ENCODE results near the gene KDM4B.
"Not testable (repeated sequence)": the region's sequence is repeated elsewhere in the genome, so short reads cannot be mapped to it uniquely, and the experiment has no call there.

The KDM4B gene

DNA sequence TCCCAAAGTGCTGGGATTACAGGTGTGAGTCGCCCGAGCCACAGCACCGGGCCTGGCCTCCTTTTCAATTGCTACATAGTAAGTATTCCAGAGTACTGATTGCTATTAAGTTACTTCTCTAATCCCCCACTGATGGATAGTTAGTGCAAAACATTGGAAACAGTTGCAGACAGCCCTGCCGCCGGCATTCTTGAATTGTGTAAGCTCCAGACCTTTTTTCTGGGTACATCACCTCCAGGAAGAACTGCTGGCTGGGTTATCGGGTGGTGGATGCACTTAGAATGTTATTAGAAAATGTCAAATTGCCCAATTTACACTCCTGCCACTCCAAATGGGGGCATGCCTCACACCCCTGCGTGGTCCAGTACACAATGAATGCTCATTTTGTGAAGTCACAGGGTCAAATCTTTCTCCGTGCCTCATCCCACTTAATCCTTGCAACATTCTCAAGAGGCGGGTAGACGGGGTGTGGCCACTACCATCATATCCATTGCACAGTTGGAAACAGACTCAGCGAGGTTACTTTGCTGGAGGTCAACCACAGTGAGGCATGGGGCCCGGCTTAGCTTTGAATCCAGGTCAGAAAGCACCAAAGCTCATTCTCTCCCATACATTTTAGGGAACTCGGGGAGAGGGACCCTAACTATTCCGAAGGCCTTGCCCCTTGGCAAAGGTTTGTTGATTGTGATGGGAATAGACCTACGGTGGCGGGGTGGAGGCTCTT lies 1.0 kb upstream of the KDM4B start:
- DNase-seq (ENCODE audit: low read depth in 2 of 2): no peak

DNA sequence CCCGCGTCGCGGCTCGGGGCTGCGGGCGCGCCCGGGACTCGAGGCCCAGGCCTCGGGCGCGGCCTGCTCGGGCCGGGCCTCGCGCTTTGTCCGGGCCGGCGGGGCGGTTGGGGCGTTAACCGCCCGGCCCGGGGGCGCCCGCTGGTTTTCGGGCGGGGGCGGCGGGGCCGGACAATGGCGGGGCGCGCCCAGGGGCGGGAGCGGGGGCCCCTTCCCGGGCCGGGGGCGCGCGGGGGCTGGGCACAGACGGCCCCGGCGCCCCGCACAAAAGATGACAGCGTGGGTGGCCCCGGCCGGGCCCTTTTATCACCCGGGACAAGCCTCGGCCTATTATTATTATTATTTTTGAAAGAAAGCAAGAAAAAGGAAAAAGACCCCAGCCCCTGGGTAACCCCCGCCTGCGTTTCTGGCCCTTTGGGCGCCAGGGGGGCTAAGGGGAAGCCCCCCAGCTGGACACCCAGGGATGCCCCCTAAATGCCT lies 419 bp downstream of the KDM4B start:
- DNase-seq (ENCODE audit: low read depth in 2 of 2): no peak

DNA sequence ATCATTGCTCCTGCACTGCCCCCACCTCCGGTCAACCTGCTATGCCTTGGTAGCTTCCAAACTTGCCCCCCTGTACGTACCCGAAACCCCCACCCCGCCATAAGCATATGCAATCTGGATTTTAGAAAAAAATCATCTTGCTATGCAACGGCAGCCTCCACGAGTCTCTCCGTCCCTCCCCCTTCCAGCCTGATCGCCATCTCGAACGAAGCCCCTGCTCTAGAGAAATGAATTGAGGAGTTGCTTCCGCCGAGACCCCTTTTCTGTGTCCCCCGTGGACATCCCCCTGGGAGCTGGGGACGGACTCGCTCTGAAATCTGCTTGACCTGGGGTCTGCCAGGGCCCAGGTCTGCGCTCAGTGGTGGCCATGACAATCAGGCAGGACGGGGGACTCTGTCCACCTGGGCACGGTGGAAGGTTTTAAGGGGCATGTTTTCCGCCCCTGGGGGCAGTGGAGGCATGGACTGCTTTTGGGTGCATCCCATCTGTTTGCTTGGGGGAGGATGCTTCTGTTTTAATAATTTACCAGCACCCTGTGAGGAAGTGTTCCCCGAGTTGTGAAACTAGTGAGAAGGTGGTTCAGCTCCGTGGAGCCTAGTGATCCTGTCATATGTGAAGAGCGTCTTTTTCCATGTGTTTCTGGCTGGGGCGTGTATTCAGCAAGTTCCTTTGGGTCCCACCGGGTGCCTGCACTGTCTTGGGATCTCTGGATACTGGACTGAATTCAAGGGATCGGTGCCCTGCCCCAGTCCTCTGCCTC lies 1.0 kb downstream of the KDM4B start:
- no peak for DNase-seq (ENCODE audit: low read depth in 2 of 2)

DNA sequence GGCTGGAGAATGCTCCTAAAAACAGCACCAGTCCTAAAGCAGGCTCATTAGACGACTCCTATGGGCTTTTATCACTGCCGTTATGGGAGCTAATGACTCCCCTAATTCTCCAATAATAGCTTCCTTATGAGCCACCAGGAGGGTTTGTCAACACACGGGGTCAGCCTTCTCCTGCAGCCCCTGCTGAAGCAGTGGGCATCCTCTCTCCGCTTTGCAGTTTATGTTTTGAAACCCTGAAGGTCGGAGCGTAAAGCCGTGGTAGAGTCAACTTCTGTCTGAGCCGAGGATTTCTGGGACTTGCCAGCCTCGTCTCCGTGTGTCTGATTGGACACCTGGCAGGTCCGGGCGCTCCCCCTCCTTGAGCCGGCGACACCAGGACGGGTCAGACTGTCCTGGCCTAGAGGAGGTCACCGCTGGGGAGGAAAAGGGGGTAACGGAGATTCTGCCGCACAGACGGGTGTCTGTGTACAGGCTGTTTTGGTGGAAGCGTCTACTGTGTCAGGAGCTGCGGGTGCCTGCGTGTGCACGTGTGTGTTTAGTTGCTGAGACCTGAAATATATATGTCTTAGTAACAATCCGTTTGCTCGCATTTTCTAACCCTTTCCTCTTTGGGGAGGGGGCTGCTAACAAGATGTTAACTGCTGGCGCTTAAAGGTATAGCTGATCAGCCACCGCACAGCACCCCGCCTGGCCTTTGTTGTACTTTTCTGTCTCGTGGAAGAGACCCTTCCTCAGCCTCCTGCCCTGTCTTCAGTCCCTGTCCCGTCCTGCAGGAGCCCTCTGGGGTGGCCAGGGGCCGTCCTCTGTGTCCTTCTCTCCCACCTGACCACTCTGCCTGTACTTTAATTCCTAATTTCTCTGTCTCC lies 1.9 kb downstream of the KDM4B start:
- DNase-seq (ENCODE audit: low read depth in 2 of 2): no peak

DNA sequence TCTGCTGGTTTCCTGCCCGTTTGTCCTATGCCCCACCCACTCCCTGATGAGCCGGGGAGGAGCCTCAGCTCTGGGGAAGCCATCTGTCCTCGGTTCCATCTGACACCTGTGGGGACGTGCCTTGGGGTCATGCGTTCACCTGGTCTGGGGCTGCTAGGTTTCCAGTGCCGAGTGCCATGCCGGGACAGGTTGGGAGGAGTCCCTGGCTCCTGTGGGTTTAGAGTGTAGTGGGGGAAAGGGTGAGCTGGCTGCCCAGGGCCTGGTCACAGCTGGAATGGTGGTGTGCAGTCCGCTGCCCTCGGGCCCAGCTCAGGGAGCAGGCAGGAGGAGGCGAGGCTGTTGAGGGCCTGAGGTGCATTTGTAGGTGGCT lies 2.5 kb downstream of the KDM4B start:
- no peak for DNase-seq (ENCODE audit: low read depth in 2 of 2)

DNA sequence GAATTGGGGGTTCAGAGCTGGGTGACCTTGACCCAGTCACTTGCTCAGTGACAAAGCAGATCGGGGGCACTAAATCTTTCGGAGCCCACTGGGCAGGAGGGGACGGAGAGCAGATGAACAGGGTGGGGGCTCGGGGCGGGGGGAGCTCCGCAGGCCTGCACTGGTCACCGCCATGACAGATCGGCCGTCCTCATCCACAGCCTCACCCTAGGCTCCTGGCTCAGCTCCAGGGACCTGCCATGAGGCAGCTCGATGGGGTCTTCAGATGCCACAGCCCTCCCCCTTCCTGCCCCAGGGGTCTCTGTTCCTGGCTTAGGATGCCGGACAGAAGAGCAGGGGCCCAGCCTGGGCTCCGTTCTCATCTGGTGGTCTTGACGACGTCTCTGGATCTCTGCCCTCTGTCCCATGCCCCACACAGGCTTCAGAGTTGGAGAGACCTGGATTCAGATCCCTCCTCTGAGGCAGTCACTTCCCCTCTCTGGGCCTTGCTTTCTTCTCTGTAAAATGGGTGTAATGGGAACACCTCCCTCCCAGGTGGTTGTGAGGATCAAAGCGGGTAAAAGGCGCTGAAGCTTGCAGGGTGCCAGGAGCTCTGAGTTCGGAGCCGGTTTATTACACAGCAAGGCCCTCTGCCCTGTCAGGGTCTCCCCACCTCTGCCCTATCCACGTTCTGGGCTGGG lies 3.0 kb downstream of the KDM4B start:
- no peak for DNase-seq (ENCODE audit: low read depth in 2 of 2)

DNA sequence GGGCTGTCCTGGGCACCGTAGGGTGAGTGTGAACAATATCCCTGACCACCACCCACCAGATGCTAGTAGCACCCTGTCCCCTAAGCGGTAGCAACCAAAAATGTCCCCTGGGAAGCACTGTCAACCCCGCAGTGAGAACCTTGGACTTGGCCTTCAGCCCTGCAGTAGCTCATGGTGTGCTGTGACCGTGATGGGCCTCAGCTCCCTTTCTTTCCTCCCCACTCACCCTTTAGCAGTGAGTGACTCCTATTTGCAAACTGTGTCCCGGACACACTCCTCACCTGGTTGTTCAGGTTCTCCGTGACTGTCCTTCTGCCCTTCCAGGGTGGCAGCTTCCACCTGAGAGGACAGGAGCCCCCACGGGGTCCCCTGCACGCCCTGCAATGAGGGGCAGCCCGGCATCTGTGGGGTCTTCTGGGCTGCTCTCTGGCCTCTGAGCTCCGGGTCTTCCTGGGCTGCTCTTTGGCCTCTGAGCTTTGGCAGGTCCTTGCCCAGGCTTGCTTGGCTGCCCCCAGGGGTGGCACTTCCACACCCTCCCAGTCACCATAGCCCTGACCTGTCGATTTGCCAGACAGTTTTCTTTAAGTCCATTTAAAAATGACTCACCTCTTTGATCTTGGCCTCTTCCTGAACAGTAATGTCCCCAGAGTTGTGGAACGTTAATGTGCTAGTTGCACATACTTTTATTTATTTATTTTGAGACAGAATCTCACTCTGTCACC lies 3.8 kb downstream of the KDM4B start:
- DNase-seq (ENCODE audit: low read depth in 2 of 2): no peak

DNA sequence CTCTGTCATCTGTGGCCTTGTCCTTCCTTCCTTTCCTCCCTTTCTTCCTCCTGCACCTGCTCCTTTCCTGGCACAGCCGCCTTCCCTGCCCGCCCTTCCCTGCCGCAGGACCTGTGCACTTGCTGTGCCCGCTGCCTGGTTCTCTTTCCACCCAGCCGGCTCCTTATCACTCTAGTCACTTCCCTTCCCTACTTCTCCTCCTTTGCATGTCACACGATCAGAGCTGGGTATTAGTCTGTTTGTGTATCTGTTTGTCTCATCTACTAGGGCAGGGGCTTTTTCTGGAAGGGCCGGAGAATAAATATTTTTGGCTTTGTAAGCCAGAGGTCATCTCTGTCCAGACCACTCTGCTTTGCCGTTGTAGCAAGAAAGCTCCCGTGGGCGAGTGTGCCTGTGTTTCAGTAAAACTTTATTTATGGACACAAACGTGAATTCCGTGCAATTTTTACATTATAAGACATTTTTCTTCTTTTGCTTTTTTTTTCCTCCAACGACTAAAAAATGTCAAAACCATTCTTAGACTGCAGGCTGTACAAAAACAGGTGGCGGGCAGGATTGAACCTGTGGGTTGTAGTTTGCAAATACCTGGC lies 6.1 kb downstream of the KDM4B start:
- no peak for DNase-seq (ENCODE audit: low read depth in 2 of 2)

DNA sequence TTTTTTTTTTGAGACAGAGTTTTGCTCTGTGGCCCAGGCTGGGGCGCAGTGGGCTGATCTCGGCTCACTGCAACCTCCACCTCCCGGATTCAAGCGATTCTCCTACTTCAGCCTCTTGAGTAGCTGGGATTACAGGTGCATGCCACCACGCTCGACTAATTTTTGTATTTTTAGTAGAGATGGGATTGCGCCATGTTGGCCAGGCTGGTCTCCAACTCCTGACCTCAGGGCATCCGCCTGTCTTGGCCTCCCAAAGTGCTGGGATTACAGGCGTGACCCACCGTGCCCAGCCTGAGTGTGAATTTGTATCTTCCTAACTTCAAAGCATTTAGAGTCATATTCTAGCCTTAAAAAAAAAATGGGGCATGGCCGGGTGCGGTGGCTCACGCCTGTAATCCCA lies 6.7 kb downstream of the KDM4B start:
- DNase-seq (ENCODE audit: low read depth in 2 of 2): not testable (repeated sequence)

DNA sequence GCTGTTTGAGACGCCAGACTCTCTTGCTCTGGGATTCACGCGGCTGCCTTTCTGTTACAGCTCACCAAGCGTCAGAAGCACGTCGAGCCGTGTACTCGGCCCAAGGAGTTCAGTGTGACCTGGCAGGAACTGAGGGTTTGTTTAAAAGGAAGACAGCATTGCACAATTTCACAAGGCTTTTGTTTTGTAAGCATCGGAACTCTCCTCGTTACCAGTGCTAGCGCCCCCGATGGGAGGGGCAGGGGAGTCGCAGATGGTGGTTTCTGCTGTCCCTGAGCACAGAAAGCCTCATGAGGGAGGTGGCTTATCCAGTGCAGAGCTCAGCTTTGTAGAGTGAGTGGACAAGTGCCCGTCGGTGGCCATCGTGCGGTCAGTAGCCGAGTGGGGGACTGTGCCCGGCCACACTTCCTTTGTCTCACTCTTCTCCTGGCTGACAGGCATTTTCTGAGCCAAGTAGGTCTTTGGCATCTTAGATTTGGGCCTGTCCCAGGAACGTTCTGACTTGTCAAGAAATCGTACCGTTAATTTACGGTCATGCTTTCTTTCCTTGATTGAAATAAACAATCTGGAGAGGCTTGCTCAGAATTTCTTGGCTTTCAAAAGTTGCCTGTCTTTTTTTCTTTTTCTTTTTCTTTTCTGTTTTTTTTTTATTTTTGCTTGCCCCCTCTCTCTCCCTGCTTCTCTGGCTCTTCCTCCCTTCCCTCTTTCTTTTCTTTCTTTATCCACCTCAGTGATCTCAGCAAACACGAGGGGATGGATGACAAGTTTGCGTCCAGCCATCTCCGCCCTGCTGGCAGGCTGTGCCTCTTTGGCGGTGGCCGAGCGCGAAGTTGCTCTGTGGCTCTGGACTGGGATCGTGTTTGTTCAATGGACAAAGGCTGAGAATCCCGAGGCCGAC lies 7.7 kb downstream of the KDM4B start:
- no peak for DNase-seq (ENCODE audit: low read depth in 2 of 2)

DNA sequence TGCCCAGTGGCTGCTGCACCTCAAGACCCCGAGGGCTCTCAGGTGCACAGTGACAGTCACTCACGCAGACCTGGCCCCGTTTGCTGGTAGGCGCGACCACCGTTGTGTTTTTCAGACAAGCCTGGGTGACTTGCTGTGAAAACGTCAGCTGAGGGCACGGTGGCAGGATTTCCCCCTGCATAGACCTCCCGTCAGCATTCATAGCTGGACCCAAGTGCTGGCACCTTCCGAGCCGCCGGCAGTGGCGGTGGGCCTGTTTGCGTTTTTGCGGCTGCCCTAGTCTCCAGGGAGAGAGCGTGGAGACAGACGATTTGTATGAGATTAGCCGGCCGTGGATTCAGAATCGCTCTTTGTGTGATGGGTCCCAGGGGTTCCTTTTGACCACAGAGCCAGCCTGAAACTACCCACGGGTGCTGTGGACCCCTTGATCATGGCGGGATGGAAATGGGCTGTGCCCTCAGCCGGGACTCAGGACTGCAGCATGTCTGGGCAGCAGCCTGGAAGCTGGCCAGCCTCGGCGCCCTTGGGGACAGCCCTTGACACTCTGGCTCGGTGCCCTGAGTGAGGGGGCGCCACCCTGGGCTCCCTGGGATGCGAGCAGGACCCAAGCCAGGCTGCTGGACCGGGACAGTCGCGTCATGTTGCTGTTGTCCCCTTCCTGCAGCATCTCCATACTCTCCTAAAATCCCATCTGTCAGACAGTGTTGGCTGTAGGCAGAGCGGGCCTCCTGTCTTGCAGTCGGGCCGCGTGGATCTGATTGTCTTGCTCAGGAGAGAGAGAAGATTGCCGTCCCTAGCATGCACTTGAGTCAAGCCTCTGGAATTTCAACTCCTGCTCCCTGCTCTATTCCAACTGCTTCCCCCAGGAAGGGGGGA lies 8.6 kb downstream of the KDM4B start:
- DNase-seq (ENCODE audit: low read depth in 2 of 2): no peak

DNA sequence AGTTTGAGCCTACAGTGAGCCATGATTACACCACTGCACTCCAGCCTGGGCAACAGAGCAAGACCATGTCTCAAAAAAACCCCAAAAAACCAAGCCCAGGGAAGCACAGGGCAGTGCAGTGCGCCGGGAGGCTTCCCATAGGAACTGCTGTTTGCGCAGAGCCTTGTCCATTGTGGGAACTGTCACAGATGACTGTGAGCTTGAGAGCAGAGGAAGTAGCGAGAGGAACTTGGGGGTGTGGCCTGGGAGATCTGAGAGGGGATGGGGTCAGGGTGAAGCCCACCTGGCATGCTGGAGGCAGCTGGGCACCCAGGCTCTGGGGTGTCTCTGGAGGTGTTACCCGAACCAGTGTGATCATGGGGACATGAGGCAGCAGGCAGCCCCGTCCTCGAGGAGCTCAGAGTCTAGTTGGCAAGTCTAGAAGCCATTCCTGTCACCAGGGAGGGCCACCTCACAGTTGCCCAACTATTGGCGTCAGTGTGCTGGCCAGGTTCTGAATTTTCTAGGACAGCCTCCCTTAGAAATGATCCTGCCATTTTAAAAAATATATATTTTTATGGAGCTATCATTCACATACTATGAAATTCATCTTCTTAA lies 10.4 kb downstream of the KDM4B start:
- DNase-seq (ENCODE audit: low read depth in 2 of 2): no peak

DNA sequence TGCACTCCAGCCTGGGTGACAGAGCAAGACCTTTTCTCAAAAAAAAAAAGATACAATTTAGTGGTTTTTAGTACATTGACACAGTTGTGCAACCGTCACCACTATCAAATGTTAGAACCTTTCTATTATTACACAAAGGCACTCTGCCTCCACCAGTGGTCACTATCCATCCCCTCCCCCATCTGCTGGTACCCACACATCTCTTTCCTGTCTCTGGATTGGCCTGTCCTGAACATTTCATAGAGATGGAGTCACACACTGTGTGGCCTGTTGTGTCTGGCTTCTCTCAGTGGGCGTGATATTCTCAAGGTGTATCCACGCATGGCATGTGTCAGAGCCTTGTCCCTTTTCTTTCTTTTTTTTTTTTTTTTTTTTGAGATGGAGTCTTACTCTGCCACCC lies 11.2 kb downstream of the KDM4B start:
- no peak for DNase-seq (ENCODE audit: low read depth in 2 of 2)

DNA sequence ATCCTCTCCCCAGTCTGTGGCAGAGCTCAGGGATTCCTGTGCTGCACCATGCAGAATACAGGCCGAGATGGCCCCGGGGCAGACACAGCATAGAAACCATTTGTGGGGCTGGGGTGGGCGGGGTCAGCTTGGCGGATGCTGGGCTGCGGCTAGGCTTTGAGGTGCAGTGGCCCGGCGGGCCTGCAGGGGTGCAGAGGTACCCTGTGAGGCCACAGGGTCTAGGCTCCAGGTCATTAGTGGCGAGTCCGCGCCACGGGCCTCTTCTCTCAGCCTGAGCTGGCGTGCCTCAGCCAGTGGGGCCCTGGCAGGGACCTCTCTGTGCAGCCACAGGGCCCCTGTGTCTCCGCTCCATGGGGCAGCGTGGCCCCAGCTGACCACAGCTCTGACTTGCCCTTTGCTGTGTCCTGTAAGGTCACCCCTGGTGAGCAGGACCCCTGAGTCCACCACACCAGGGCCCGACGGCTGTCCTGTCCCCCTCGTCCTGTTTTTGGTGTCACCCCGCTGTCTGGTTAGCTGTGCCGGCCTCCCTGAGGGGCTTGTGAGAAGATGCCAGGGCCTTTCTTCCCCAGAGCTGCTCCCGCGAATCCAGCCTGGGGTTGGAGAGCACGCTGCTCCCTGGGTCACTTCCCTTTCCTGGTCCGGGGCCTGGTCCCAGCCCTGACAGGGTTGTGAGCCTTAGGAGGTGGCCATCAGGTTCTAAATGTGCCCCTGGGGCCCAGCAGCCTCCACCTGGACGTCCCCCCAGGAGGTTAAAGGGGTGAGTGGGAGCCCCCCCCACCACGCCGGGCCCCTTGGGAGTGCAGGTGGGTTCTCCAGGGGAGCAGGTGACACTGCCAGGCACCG lies 12.1 kb downstream of the KDM4B start:
- no peak for DNase-seq (ENCODE audit: low read depth in 2 of 2)

DNA sequence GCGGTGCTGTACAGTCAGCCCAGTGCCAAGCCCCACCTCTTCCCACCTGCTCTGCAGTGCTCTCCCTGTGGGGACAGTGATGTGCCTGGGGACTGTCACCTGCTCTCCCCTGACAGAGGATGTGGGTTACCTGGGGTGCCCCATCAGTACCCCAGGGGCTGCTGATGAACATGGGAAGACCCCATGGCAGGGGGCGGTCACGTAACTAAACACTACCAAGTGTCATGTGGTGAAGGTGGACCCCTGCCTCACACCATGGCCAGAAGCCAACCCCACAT lies 12.7 kb downstream of the KDM4B start:
- DNase-seq (ENCODE audit: low read depth in 2 of 2): no peak

DNA sequence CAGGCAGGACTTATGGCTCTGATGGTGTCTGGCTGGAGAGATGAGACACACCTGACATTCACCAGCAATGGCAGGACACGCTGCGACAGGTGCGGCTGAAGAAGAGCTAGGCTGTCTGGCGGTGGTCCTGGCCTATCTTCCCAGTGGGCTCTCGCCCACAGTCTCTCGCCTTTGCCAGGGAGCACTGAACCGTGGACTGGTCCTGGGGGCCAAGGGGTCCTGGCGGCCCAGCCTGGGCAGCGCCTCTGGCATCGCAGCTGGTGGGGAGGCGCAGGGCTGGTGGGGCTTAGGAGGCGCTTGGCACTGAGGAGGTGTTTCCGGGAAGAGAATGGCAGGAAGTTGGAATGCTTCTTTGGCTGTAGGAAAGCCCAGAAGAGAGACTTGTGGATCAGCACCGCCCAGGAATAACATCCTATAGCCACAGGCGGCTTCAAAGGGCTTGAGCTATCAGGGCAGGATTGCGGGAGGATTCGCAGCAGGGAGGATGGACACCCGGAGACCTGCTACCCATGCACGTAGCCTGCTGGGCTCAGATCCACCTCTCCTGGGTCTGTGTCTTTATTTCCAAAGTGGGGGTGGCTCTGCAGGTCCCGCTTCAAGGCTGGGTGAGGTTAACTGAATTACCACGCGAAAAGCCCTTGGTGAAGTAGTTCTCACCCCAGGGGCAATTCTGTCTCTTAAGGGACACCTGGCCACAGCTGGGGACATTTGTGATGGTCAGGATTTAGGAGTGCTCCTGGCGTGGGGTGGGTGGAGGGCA lies 14.6 kb downstream of the KDM4B start:
- no peak for DNase-seq (ENCODE audit: low read depth in 2 of 2)

DNA sequence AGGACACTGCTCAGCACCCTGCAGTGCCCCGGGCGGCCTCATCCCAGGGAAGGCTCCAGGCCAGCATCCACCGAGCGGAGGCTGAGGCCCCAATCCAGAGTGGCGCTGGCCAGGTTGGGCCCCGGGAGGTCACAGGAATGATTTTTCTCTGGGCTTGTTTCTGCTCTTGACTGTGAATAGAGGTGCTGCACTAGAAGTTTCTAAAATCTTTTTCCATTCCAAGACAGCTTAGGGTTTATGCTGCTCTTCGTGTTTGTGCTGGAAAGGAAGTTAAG lies 15.1 kb downstream of the KDM4B start:
- DNase-seq (ENCODE audit: low read depth in 2 of 2): no peak
